HCT116 (cell line): Measurements from ENCODE around the gene RTN1. TPM values are rescaled to one million over a fixed set of nuclear protein-coding genes. Genes with fewer than 3 reads are reported as not detected.

Experiments
- ATAC-seq: fragments of 200-7000 bp; cut with Tn5 transposase; 2 replicates; pipeline ENCODE4 v1.9.1; 2020; ENCODE audit warnings: mild to moderate bottlenecking, moderate library complexity
- BruUV-seq: library from RNA; stranded (reverse); fragments of 400-500 nt; replicated peaks from 2 replicates; lab custom pipeline; 2021; lab: Mats Ljungman, UMichigan
- CTCF ChIA-PET: fragments of 300-600 bp; sonication (Branson Sonifier 250); formaldehyde crosslinking; loops from one replicate; lab custom pipeline; 2021; ENCODE audit warnings: antibody characterized with exemption; lab: Charles Lee
- POLR2A ChIA-PET: fragments of 300-600, 350-600 bp; sonication (Branson Sonifier 250); formaldehyde crosslinking; loops from one replicate; lab custom pipeline; 2021; ENCODE audit warnings: antibody characterized with exemption; lab: Charles Lee
- RAD21 ChIA-PET, 2 experiments: fragments of 300-600 bp; sonication (Branson Sonifier 250); formaldehyde crosslinking; loops; one replicate each; lab custom pipeline; 2023; ENCODE audit warnings: low total read pairs in 2 of 2; ENCODE audit not compliant: uncharacterized antibody in 2 of 2, unreplicated experiment in 2 of 2, low non-redundant PET in 1 of 2; lab: Charles Lee
- DNase-seq: peaks from one replicate; pipeline ENCODE4 v3.0.0-alpha.2; 2010; ENCODE audit warnings: low read depth, low spot score
- H2AFZ ChIP-seq: fragments of 200-600 bp; shearing (Covaris generic), sonication (generic); 2 replicates; pipeline ENCODE4 v1.6.1; 2017; ENCODE audit warnings: low read depth, mixed run types, mixed read lengths, antibody characterized with exemption, low read length; ENCODE audit not compliant: poor library complexity, severe bottlenecking
- H3K27ac ChIP-seq: 2 replicates; pipeline ENCODE4 v1.5.1; 2012; ENCODE audit warnings: low read depth, low read length
- H3K27me3 ChIP-seq: fragments of 200-600 bp; sonication (generic); 2 replicates; pipeline ENCODE4 v1.6.1; 2016; ENCODE audit warnings: mixed run types, low read length, mixed read lengths; ENCODE audit not compliant: insufficient read depth
- H3K36me3 ChIP-seq, 2 experiments: fragments of 200-500 bp in 1 of 2; fragments of 200-600 bp in 1 of 2; sonication (Bioruptor generic) in 1 of 2; sonication (generic) in 1 of 2; 2 replicates each; pipeline versions ENCODE4 v1.5.1 to v1.6.1; 2014 to 2016; ENCODE audit warnings: low read length in 2 of 2, inconsistent platforms in 1 of 2, mixed read lengths in 1 of 2, mixed run types in 1 of 2; ENCODE audit not compliant: insufficient read depth in 2 of 2, control insufficient read depth in 1 of 2
- H3K4me1 ChIP-seq, 2 experiments: fragments of 200-600 bp in 1 of 2; sonication (generic) in 1 of 2; 2 replicates each; pipeline versions ENCODE4 v1.5.1 to v1.6.1; 2012 to 2017; ENCODE audit warnings: low read length in 2 of 2, inconsistent platforms in 1 of 2, mild to moderate bottlenecking in 1 of 2, mixed read lengths in 1 of 2, mixed run types in 1 of 2, moderate library complexity in 1 of 2; ENCODE audit not compliant: insufficient read depth in 2 of 2, control insufficient read depth in 1 of 2
- H3K4me2 ChIP-seq: fragments of 200-600 bp; sonication (generic); 2 replicates; pipeline ENCODE4 v1.6.1; 2017; ENCODE audit warnings: mixed run types, low read length, mixed read lengths
- H3K4me3 ChIP-seq, 2 experiments: fragments of 200-600 bp in 1 of 2; sonication (generic) in 1 of 2; replicated peaks in 1 of 2; 2 replicates each; pipeline ENCODE4 v1.5.1; 2011 to 2016; ENCODE audit warnings: low read length in 2 of 2, control low read depth in 1 of 2, low read depth in 1 of 2, mild to moderate bottlenecking in 1 of 2, mixed read lengths in 1 of 2, mixed run types in 1 of 2
- H3K79me2 ChIP-seq: fragments of 200-600 bp; sonication (generic); 2 replicates; pipeline ENCODE4 v1.6.1; 2017; ENCODE audit warnings: mild to moderate bottlenecking, mixed run types, low read length, moderate library complexity, mixed read lengths; ENCODE audit not compliant: insufficient read depth
- H3K9ac ChIP-seq: fragments of 200-600 bp; sonication (generic); 2 replicates; pipeline ENCODE4 v1.6.1; 2016; ENCODE audit warnings: low read length, mixed read lengths
- H3K9me2 ChIP-seq: fragments of 200-600 bp; sonication (generic), shearing (Covaris generic); 2 replicates; pipeline ENCODE4 v1.6.1; 2017; ENCODE audit warnings: mixed run types, mild to moderate bottlenecking, moderate library complexity; ENCODE audit not compliant: insufficient read depth
- H3K9me3 ChIP-seq, 2 experiments: fragments of 200-500 bp in 1 of 2; fragments of 200-600 bp in 1 of 2; sonication (Bioruptor generic) in 1 of 2; sonication (generic) in 1 of 2; 2 replicates each; pipeline ENCODE4 v1.6.1; 2014 to 2017; ENCODE audit warnings: low read length in 2 of 2, mixed read lengths in 2 of 2, inconsistent platforms in 1 of 2, low read depth in 1 of 2, mild to moderate bottlenecking in 1 of 2, mixed run types in 1 of 2, moderate library complexity in 1 of 2; ENCODE audit not compliant: control insufficient read depth in 1 of 2, insufficient read depth in 1 of 2
- H4K20me1 ChIP-seq: fragments of 200-600 bp; sonication (generic), shearing (Covaris generic); 2 replicates; pipeline ENCODE4 v1.6.1; 2017; ENCODE audit warnings: mixed run types, mild to moderate bottlenecking, moderate library complexity; ENCODE audit not compliant: insufficient read depth
- CBX3 ChIP-seq: IDR thresholded peaks from 2 replicates; pipeline ENCODE4 v1.6.1; 2012; ENCODE audit warnings: low read depth
- EGR1 ChIP-seq: IDR thresholded peaks from 2 replicates; pipeline ENCODE4 v1.6.1; 2012; ENCODE audit warnings: low read depth
- ELF1 ChIP-seq: IDR thresholded peaks from 2 replicates; pipeline ENCODE4 v1.6.1; 2012; ENCODE audit warnings: low read depth, borderline replicate concordance
- EZH2 ChIP-seq: fragments of 200-600 bp; sonication (generic); IDR thresholded peaks from 2 replicates; pipeline ENCODE4 v1.6.1; 2017; ENCODE audit warnings: antibody characterized with exemption, mixed run types
- FOSL1 ChIP-seq: IDR thresholded peaks from 2 replicates; pipeline ENCODE4 v1.6.1; 2012; ENCODE audit warnings: low read depth
- JUND ChIP-seq: IDR thresholded peaks from 2 replicates; pipeline ENCODE4 v1.6.1; 2012
- POLR2A ChIP-seq: IDR thresholded peaks from 2 replicates; pipeline ENCODE4 v1.7.0; 2011; ENCODE audit warnings: borderline replicate concordance; ENCODE audit not compliant: insufficient read depth, insufficient read length; ENCODE audit errors: extremely low read depth
- POLR2AphosphoS5 ChIP-seq: IDR thresholded peaks from 2 replicates; pipeline ENCODE4 v1.6.1; 2011; ENCODE audit warnings: mild to moderate bottlenecking, low read depth, low read length, moderate library complexity
- RAD21 ChIP-seq: IDR thresholded peaks from 2 replicates; pipeline ENCODE4 v1.6.1; 2012; ENCODE audit warnings: low read depth, mild to moderate bottlenecking
- SIN3A ChIP-seq: IDR thresholded peaks from 2 replicates; pipeline ENCODE4 v1.6.1; 2012; ENCODE audit warnings: low read depth
- SP1 ChIP-seq: IDR thresholded peaks from 2 replicates; pipeline ENCODE4 v1.6.1; 2012; ENCODE audit warnings: low read depth
- SRF ChIP-seq: IDR thresholded peaks from 2 replicates; pipeline ENCODE4 v1.6.1; 2012; ENCODE audit warnings: low read depth
- TCF7L2 ChIP-seq: IDR thresholded peaks from 2 replicates; pipeline ENCODE4 v1.7.0; 2011; ENCODE audit warnings: borderline replicate concordance, inconsistent platforms; ENCODE audit not compliant: insufficient read depth, insufficient read length; ENCODE audit errors: extremely low read depth
- YY1 ChIP-seq: IDR thresholded peaks from 2 replicates; pipeline ENCODE4 v1.6.1; 2011; ENCODE audit warnings: low read length, low read depth, moderate library complexity, mild to moderate bottlenecking; ENCODE audit not compliant: insufficient replicate concordance; ENCODE audit errors: extremely low read depth
- ZFX ChIP-seq: fragments of 450-650 bp; IDR thresholded peaks from 2 replicates; pipeline ENCODE4 v1.6.1; 2017
- intact Hi-C: fragments of 100-400 bp; cut with micrococcal nuclease; formaldehyde crosslinking; loops from 2 replicates; pipeline ENCODE4 v1.10.0; 2022
- total RNA-seq: library from RNA; stranded (reverse); gene quantifications from one replicate; pipeline ENCODE4 v1.2.1, GENCODE V29; 2021; ENCODE audit not compliant: unreplicated experiment
- TF ChIP-seq, protein P1 (sequence below): IDR thresholded peaks from 2 replicates; pipeline ENCODE4 v1.6.1; 2011; ENCODE audit warnings: mild to moderate bottlenecking, low read length, moderate library complexity; ENCODE audit not compliant: insufficient replicate concordance; ENCODE audit errors: extremely low read depth
- TF ChIP-seq, protein P2 (sequence below): IDR thresholded peaks from 2 replicates; pipeline ENCODE4 v1.6.1; 2012
- TF ChIP-seq, protein P3 (sequence below): IDR thresholded peaks from 2 replicates; pipeline ENCODE4 v1.6.1; 2012
- TF ChIP-seq, protein P4 (sequence below), 3 experiments: fragments of 200-600 bp in 1 of 3; sonication (generic) in 1 of 3; IDR thresholded peaks in 2 of 3; conservative IDR thresholded peaks in 1 of 3; 2 replicates each; pipeline ENCODE4 v1.5.1; 2012 to 2017; ENCODE audit warnings: low read depth in 2 of 3, low read length in 2 of 3, antibody characterized with exemption in 1 of 3, borderline replicate concordance in 1 of 3, control low read depth in 1 of 3, mild to moderate bottlenecking in 1 of 3, mixed read lengths in 1 of 3, mixed run types in 1 of 3, moderate library complexity in 1 of 3; ENCODE audit not compliant: insufficient read depth in 1 of 3
- TF ChIP-seq, protein P5 (sequence below): IDR thresholded peaks from 2 replicates; pipeline ENCODE4 v1.6.1; 2012; ENCODE audit warnings: low read depth

RTN1 gene
- total RNA-seq, 1 experiment from 2014 or later: 0.57 TPM

DNA sequence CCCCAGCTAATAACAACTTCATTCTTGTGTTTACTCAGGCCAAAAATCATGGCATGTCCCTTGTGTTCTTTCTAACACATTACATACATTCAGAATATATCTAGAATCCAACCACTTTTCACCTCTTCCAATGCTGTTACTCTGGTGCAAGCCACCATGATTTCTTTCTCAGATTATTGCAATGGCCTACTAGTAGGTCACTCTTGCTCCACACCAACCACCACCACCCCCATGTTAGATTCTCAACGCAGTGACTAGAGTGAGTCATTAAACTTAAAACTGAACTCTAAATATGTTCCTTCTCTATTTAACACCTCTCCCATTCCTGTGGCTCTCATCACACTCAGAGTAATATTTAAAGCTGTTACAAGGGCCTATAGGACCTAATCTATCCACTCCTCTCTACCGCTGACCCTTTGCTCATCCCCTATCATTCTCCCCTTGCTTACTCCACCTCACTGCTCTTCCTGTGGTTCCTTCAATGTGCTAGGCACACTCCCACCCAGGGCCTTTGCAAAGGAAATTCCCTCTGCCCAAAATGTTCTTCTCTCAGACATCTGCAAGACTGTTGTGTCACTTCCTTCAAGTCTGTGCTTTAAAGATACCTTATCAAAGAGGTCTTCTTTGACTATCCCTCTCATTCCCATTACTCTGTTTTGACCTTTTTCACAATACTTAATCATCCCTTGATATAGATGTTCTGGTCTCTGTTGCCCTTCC is 6.6 kb downstream of the RTN1 start:
- intact Hi-C loops: no loop called here
- Histone ChIP-seq H2AFZ (no peak overlapping the region), H3K4me2 (no peak overlapping the region), H3K9me3 (0 out of 4 replicates have a peak, but pooled peaks cover 0 to 3% of the 10 kb centered on the region in 2 experiments), H3K36me3 (no peaks in the 10 kb centered on the region), H4K20me1 (no peaks in the 10 kb centered on the region), H3K4me1 (no peaks in the 10 kb centered on the region)
- RAD21 ChIA-PET: no interaction called here
- TF ChIP-seq YY1 (no peak), SIN3A (no peak), RAD21 (no peak), JUND (no peak), ELF1 (no peak), POLR2AphosphoS5 (no peak), SP1 (no peak), EZH2 (no peak), EGR1 (no peak), CBX3 (no peak), FOSL1 (no peak), TCF7L2 (no peak), POLR2A (no peak), SRF (no peak), ZFX (no peak)
- TF ChIP-seq, protein P1, sequence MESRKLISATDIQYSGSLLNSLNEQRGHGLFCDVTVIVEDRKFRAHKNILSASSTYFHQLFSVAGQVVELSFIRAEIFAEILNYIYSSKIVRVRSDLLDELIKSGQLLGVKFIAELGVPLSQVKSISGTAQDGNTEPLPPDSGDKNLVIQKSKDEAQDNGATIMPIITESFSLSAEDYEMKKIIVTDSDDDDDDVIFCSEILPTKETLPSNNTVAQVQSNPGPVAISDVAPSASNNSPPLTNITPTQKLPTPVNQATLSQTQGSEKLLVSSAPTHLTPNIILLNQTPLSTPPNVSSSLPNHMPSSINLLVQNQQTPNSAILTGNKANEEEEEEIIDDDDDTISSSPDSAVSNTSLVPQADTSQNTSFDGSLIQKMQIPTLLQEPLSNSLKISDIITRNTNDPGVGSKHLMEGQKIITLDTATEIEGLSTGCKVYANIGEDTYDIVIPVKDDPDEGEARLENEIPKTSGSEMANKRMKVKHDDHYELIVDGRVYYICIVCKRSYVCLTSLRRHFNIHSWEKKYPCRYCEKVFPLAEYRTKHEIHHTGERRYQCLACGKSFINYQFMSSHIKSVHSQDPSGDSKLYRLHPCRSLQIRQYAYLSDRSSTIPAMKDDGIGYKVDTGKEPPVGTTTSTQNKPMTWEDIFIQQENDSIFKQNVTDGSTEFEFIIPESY: no peak
- TF ChIP-seq, protein P2, sequence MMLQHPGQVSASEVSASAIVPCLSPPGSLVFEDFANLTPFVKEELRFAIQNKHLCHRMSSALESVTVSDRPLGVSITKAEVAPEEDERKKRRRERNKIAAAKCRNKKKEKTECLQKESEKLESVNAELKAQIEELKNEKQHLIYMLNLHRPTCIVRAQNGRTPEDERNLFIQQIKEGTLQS: no peak
- TF ChIP-seq, protein P3, sequence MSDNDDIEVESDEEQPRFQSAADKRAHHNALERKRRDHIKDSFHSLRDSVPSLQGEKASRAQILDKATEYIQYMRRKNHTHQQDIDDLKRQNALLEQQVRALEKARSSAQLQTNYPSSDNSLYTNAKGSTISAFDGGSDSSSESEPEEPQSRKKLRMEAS: no peak
- TF ChIP-seq, protein P4, sequence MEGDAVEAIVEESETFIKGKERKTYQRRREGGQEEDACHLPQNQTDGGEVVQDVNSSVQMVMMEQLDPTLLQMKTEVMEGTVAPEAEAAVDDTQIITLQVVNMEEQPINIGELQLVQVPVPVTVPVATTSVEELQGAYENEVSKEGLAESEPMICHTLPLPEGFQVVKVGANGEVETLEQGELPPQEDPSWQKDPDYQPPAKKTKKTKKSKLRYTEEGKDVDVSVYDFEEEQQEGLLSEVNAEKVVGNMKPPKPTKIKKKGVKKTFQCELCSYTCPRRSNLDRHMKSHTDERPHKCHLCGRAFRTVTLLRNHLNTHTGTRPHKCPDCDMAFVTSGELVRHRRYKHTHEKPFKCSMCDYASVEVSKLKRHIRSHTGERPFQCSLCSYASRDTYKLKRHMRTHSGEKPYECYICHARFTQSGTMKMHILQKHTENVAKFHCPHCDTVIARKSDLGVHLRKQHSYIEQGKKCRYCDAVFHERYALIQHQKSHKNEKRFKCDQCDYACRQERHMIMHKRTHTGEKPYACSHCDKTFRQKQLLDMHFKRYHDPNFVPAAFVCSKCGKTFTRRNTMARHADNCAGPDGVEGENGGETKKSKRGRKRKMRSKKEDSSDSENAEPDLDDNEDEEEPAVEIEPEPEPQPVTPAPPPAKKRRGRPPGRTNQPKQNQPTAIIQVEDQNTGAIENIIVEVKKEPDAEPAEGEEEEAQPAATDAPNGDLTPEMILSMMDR (IDR thresholded peaks at IDR 0.05 in 2 of 3, conservative IDR thresholded peaks at IDR 0.05 in 1 of 3; ENCODE audit: borderline replicate concordance in 1 of 3, insufficient read depth in 1 of 3, low read depth in 2 of 3, low read length in 2 of 3): no peak
- TF ChIP-seq, protein P5, sequence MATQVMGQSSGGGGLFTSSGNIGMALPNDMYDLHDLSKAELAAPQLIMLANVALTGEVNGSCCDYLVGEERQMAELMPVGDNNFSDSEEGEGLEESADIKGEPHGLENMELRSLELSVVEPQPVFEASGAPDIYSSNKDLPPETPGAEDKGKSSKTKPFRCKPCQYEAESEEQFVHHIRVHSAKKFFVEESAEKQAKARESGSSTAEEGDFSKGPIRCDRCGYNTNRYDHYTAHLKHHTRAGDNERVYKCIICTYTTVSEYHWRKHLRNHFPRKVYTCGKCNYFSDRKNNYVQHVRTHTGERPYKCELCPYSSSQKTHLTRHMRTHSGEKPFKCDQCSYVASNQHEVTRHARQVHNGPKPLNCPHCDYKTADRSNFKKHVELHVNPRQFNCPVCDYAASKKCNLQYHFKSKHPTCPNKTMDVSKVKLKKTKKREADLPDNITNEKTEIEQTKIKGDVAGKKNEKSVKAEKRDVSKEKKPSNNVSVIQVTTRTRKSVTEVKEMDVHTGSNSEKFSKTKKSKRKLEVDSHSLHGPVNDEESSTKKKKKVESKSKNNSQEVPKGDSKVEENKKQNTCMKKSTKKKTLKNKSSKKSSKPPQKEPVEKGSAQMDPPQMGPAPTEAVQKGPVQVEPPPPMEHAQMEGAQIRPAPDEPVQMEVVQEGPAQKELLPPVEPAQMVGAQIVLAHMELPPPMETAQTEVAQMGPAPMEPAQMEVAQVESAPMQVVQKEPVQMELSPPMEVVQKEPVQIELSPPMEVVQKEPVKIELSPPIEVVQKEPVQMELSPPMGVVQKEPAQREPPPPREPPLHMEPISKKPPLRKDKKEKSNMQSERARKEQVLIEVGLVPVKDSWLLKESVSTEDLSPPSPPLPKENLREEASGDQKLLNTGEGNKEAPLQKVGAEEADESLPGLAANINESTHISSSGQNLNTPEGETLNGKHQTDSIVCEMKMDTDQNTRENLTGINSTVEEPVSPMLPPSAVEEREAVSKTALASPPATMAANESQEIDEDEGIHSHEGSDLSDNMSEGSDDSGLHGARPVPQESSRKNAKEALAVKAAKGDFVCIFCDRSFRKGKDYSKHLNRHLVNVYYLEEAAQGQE: no peak
- TF ChIP-seq, all 23 proteins: peak for 0
- CTCF ChIA-PET: no interaction called here
- Histone ChIP-seq H3K27ac (no peak overlapping the region), H3K27me3 (no peaks in the 10 kb centered on the region), H3K79me2 (no peaks in the 10 kb centered on the region), H3K4me3 (no peak overlapping the region), H3K9me2 (no peaks in the 10 kb centered on the region), H3K9ac (no peak overlapping the region)
- POLR2A ChIA-PET: no interaction called here
- DNase-seq (no peak), ATAC-seq (no peak)
- BruUV-seq: no TSS peak
